Hepatocyte (in vitro differentiated cells): ENCODE measurements around the gene SPAG16. TPM values are rescaled to one million over a fixed set of nuclear protein-coding genes. Genes with fewer than 3 reads are reported as not detected.

Source experiments
- DNase-seq: peaks from one replicate; pipeline ENCODE4 v3.0.0-alpha.2; 2016; ENCODE audit warnings: low spot score
- H2AFZ ChIP-seq: fragments of 200-600 bp; sonication (generic); 2 replicates; pipeline ENCODE4 v1.6.0; 2016; ENCODE audit warnings: antibody characterized with exemption, mild to moderate bottlenecking
- H3K27ac ChIP-seq: fragments of 200-600 bp; sonication (generic); 2 replicates; pipeline ENCODE4 v1.5.1; 2016; ENCODE audit warnings: mild to moderate bottlenecking
- H3K27me3 ChIP-seq: fragments of 200-600 bp; sonication (generic); 2 replicates; pipeline ENCODE4 v1.6.1; 2016
- H3K36me3 ChIP-seq: fragments of 200-600 bp; sonication (generic); replicated peaks from 2 replicates; pipeline ENCODE4 v1.5.1; 2016; ENCODE audit warnings: low read depth; ENCODE audit not compliant: insufficient read depth
- H3K4me1 ChIP-seq: fragments of 200-600 bp; sonication (generic); 2 replicates; pipeline ENCODE4 v1.5.1; 2016; ENCODE audit warnings: mild to moderate bottlenecking, moderate library complexity; ENCODE audit not compliant: insufficient read depth
- H3K4me2 ChIP-seq: fragments of 200-600 bp; sonication (generic); 2 replicates; pipeline ENCODE4 v1.6.0; 2016
- H3K4me3 ChIP-seq: fragments of 200-600 bp; sonication (generic); 2 replicates; pipeline ENCODE4 v1.5.1; 2016; ENCODE audit warnings: mild to moderate bottlenecking
- H3K79me2 ChIP-seq: fragments of 200-600 bp; sonication (generic); 2 replicates; pipeline ENCODE4 v1.6.0; 2017; ENCODE audit warnings: mild to moderate bottlenecking
- H3K9me2 ChIP-seq: fragments of 200-600 bp; sonication (generic); replicated peaks from 2 replicates; pipeline ENCODE4 v1.6.0; 2017; ENCODE audit warnings: mild to moderate bottlenecking; ENCODE audit not compliant: insufficient read depth
- H3K9me3 ChIP-seq: fragments of 200-600 bp; sonication (generic); 2 replicates; pipeline ENCODE4 v1.5.1; 2016; ENCODE audit warnings: low read depth, mild to moderate bottlenecking
- H4K20me1 ChIP-seq: fragments of 200-600 bp; sonication (generic); 2 replicates; pipeline ENCODE4 v1.6.0; 2016; ENCODE audit warnings: mild to moderate bottlenecking; ENCODE audit not compliant: insufficient read depth, poor library complexity, severe bottlenecking
- EZH2 ChIP-seq: fragments of 200-600 bp; sonication (generic); IDR thresholded peaks from 2 replicates; pipeline ENCODE4 v1.6.1; 2016; ENCODE audit warnings: antibody characterized with exemption, mild to moderate bottlenecking, borderline replicate concordance
- EZH2phosphoT487 ChIP-seq: fragments of 200-600 bp; sonication (generic); IDR thresholded peaks from one replicate; pipeline ENCODE4 v1.6.1; 2018; ENCODE audit warnings: antibody characterized with exemption, mild to moderate bottlenecking, low read depth, moderate library complexity; ENCODE audit not compliant: unreplicated experiment, severe bottlenecking
- WGBS: methylation state at CpG from one replicate; pipeline ENCODE4 v1.1.6; 2016; ENCODE audit warnings: low lambda C conversion rate; ENCODE audit errors: missing lambda C conversion rate; 5-methylcytosine and 5-hydroxymethylcytosine counted together
- polyA plus RNA-seq: library from polyadenylated mRNA; unstranded; fragments of >200 nt; fragmentation: Nextera tagmentation; extraction: Ambion mirVana; gene quantifications from 2 replicates; pipeline ENCODE4 v1.2.1, GENCODE V29; 2016
- total RNA-seq: library from RNA; depleted of rRNA; stranded (reverse); fragments of >200 nt; gene quantifications from 2 replicates; pipeline ENCODE4 v1.2.3, GENCODE V29; 2014
- TF ChIP-seq, protein P1 (sequence below): fragments of 200-600 bp; sonication (generic); IDR thresholded peaks from 2 replicates; pipeline ENCODE4 v1.5.1; 2016; ENCODE audit warnings: antibody characterized with exemption, mild to moderate bottlenecking; ENCODE audit not compliant: poor library complexity

SPAG16 gene
- total and polyA plus RNA-seq, 2 experiments from 2014 or later = 52.1 to 56.9 TPM

DNA sequence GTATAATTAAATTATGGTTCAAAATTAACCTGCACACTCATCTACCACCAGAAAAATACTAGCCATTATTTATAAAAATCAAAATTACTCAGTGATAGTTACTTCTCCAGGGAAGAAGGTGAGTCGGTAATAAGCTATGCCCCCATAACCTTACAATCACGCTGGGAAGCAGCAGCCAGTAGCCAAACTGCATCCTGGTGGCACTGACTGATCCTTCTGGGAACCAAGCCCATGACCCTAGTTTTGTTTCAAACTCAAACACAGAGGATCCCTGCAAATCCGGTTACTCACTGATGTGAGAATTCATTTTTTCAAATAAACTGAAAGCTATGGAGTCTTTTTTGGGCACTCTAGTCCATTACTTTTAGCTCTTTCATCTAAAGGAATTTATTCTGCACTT is 1038.4 kb downstream of the SPAG16 start:
- Histone ChIP-seq H4K20me1 (no peaks in the 10 kb centered on the region), H3K79me2 (no peaks in the 10 kb centered on the region), H3K4me3 (no peak overlapping the region), H3K27ac (no peak overlapping the region), H3K27me3 (no peaks in the 10 kb centered on the region), H3K9me3 (no peaks in the 10 kb centered on the region), H3K4me2 (no peak overlapping the region), H3K4me1 (no peaks in the 10 kb centered on the region), H2AFZ (no peak overlapping the region), H3K36me3 (no peaks in the 10 kb centered on the region), H3K9me2 (no peaks in the 10 kb centered on the region)
- TF ChIP-seq EZH2phosphoT487 = no peak
- TF ChIP-seq, protein P1, sequence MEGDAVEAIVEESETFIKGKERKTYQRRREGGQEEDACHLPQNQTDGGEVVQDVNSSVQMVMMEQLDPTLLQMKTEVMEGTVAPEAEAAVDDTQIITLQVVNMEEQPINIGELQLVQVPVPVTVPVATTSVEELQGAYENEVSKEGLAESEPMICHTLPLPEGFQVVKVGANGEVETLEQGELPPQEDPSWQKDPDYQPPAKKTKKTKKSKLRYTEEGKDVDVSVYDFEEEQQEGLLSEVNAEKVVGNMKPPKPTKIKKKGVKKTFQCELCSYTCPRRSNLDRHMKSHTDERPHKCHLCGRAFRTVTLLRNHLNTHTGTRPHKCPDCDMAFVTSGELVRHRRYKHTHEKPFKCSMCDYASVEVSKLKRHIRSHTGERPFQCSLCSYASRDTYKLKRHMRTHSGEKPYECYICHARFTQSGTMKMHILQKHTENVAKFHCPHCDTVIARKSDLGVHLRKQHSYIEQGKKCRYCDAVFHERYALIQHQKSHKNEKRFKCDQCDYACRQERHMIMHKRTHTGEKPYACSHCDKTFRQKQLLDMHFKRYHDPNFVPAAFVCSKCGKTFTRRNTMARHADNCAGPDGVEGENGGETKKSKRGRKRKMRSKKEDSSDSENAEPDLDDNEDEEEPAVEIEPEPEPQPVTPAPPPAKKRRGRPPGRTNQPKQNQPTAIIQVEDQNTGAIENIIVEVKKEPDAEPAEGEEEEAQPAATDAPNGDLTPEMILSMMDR = no peak
- no peak for TF ChIP-seq EZH2
- DNase-seq = no peak
- WGBS = 82% methylated on average over 3 of the region's 3 CpGs

DNA sequence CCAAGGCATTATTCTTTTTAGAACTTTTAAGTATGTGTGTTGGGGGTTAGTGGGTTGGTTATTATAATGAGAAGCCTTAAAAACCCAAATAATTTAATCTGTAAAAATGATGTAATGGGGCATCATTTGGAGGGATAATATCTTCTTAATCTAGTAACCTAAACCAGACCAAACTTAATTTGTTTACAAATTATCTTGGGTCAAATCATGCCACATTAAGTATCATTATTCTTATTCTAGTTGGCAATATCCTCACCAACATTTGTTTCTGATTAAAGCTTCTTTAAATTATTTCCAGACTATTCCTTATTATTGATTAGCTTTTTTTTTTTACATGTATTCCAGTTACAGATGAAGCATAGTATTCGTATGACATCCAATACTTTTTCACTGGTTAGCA is 1041.1 kb downstream of the SPAG16 start:
- Histone ChIP-seq H3K4me2 (no peak overlapping the region), H2AFZ (no peak overlapping the region), H3K4me3 (no peak overlapping the region), H3K27ac (no peak overlapping the region), H4K20me1 (no peaks in the 10 kb centered on the region), H3K27me3 (no peaks in the 10 kb centered on the region), H3K36me3 (no peaks in the 10 kb centered on the region), H3K79me2 (no peaks in the 10 kb centered on the region), H3K4me1 (no peaks in the 10 kb centered on the region), H3K9me2 (no peaks in the 10 kb centered on the region), H3K9me3 (no peaks in the 10 kb centered on the region)
- no peak for DNase-seq
- WGBS = 85% methylated on average over 1 of the region's 1 CpG
- no peak for TF ChIP-seq EZH2
- no peak for TF ChIP-seq EZH2phosphoT487
- TF ChIP-seq, protein P1 = no peak

- no peaks in the 10 kb centered on the region for H3K27me3 ChIP-seq
- H3K36me3 ChIP-seq = no peaks in the 10 kb centered on the region
- no peak for TF ChIP-seq EZH2
- TF ChIP-seq EZH2phosphoT487 = no peak
- TF ChIP-seq, protein P1 = no peak
- H3K9me2 ChIP-seq = no peaks in the 10 kb centered on the region
- no peaks in the 10 kb centered on the region for H4K20me1 ChIP-seq
- H3K4me1 ChIP-seq = no peaks in the 10 kb centered on the region
- H3K79me2 ChIP-seq = no peaks in the 10 kb centered on the region
- no peaks in the 10 kb centered on the region for H3K9me3 ChIP-seq
- 71% methylated on average over 3 of the region's 3 CpGs for WGBS
- no peak overlapping the region for H3K4me3 ChIP-seq
- no peak overlapping the region for H2AFZ ChIP-seq
- no peak for DNase-seq
- H3K27ac ChIP-seq = no peak overlapping the region
- H3K4me2 ChIP-seq = no peak overlapping the region
Measured at GRCh38 chr2:214328941-214329340, 1044.7 kb downstream of the SPAG16 start.

DNA sequence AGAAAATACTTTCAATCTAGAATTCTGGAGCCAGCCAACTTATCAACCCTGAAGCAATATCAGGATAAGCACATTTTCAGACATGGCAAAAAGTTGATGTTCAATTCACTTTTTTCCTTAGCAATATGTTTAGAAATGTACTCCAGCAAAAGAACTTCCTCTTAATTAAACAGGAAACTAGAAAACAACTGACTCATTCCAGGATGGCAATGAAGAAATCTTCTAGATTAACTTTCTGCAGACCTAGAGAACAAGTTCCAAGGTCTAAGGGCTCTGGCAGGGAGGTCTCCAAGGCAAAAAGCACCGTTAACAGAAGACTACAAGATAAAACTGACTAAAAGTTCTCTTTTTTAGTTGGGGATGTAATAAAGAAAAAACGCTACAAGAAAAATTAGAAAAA is 1057.4 kb downstream of the SPAG16 start:
- no peak overlapping the region for H3K4me3 ChIP-seq
- WGBS = 38% methylated on average over 2 of the region's 2 CpGs

More for the DNA sequence above, 1057.4 kb downstream of the SPAG16 start:
- Histone ChIP-seq H3K36me3 (no peaks in the 10 kb centered on the region), H3K79me2 (no peaks in the 10 kb centered on the region), H3K4me2 (no peak overlapping the region), H3K4me1 (no peaks in the 10 kb centered on the region), H4K20me1 (no peaks in the 10 kb centered on the region), H3K9me2 (no peaks in the 10 kb centered on the region), H3K9me3 (no peaks in the 10 kb centered on the region), H3K27me3 (no peaks in the 10 kb centered on the region), H2AFZ (no peak overlapping the region), H3K27ac (no peak overlapping the region)
- DNase-seq = no peak
- TF ChIP-seq EZH2 (no peak), EZH2phosphoT487 (no peak)
- TF ChIP-seq, protein P1 = no peak
